Prostate gland (tissue), 2 donors: ENCODE measurements around the gene FAM170B. TPM values are rescaled to one million over a fixed set of nuclear protein-coding genes. Genes with fewer than 3 reads are reported as not detected.
A peak's percentile ranks its signal among the peaks of the same experiment; 100 is the strongest.

ENCODE experiments used
- DNase-seq: peaks from one replicate; pipeline ENCODE4 v3.0.0-alpha.2; 2019; ENCODE audit warnings: low spot score
- H3K27ac ChIP-seq, 2 donors: fragments of 200-600 bp; sonication (generic); 2 replicates each; pipeline ENCODE4 v1.5.1; 2017 to 2019
- H3K27me3 ChIP-seq: fragments of 200-600 bp; sonication (generic); replicated peaks from 2 replicates; pipeline ENCODE4 v1.5.1; 2019; ENCODE audit not compliant: insufficient read depth
- H3K36me3 ChIP-seq, 2 donors: fragments of 200-600 bp; sonication (generic); 1 replicate in 1 of 2; 2 replicates in 1 of 2; pipeline versions ENCODE4 v1.5.1 to v1.8.1; 2017 to 2019
- H3K4me1 ChIP-seq: fragments of 200-600 bp; sonication (generic); replicated peaks from 2 replicates; pipeline ENCODE4 v1.5.1; 2019
- H3K4me3 ChIP-seq, 2 donors: fragments of 200-600 bp; sonication (generic); 2 replicates each; pipeline ENCODE4 v1.5.1; 2017 to 2019
- H3K9me3 ChIP-seq: fragments of 200-600 bp; sonication (generic); 2 replicates; pipeline ENCODE4 v1.5.1; 2017
- CTCF ChIP-seq, 4 experiments: fragments of 200-600 bp in 2 of 4; fragments of 450-650 bp in 2 of 4; sonication (generic) in 2 of 4; IDR thresholded peaks; 1 replicate in 3 of 4; 2 replicates in 1 of 4; pipeline ENCODE4 v1.5.1; 2016 to 2019; ENCODE audit warnings: antibody characterized with exemption in 4 of 4, mild to moderate bottlenecking in 2 of 4, moderate library complexity in 2 of 4
- POLR2A ChIP-seq: fragments of 450-650 bp; IDR thresholded peaks from one replicate; pipeline ENCODE4 v1.6.1; 2016; ENCODE audit warnings: antibody characterized with exemption, mild to moderate bottlenecking
- POLR2AphosphoS5 ChIP-seq: sonication (generic); formaldehyde crosslinking; IDR thresholded peaks from one replicate; pipeline ENCODE4 v1.6.1; 2017; ENCODE audit warnings: antibody characterized with exemption
- WGBS: methylation state at CpG from one replicate; pipeline ENCODE4 v1.1.5; 2018; 5-methylcytosine and 5-hydroxymethylcytosine counted together
- intact Hi-C: fragments of 100-400 bp; cut with DNase I; formaldehyde crosslinking; loops from one replicate; pipeline ENCODE4 v1.14.2; 2022
- total RNA-seq, 2 donors: library from RNA; depleted of rRNA; stranded (reverse); fragments of >200 nt; gene quantifications; one replicate each; pipeline ENCODE4 v1.1.0, GENCODE V29; 2016

Gene FAM170B
- total RNA-seq, 2 donors from 2014 or later, result not detected

GRCh38 chr10:49165821-49166483 is 32.1 kb upstream of the FAM170B start:
- intact Hi-C loops, result loop anchor here (10.0 kb wide), 1 partner anchor 501 kb away; no protein-coding TSS in a partner anchor
- 83% methylated on average over 14 of the region's 14 CpGs for WGBS

GRCh38 chr10:49165259-49165658 is 31.4 kb upstream of the FAM170B start:
- Histone ChIP-seq H3K4me3 (no peak overlapping the region), H3K4me1 (no peaks in the 10 kb centered on the region), H3K36me3 (no peaks in the 10 kb centered on the region), H3K27ac (no peak overlapping the region), H3K27me3 (no peaks in the 10 kb centered on the region), H3K9me3 (no peaks in the 10 kb centered on the region)
- no peak for TF ChIP-seq CTCF (IDR thresholded peaks at IDR 0.05)
- TF ChIP-seq POLR2AphosphoS5, result no peak
- no peak for TF ChIP-seq POLR2A
- WGBS, result 73% methylated on average over 7 of the region's 7 CpGs
- intact Hi-C loops, result loop anchor here (10.0 kb wide), 1 partner anchor 500 kb away; no protein-coding TSS in a partner anchor
- no peak for DNase-seq

More at GRCh38 chr10:49165821-49166483, 32.1 kb upstream of the FAM170B start:
- no peak for DNase-seq
- Histone ChIP-seq H3K27me3 (no peaks in the 10 kb centered on the region), H3K27ac (no peak overlapping the region), H3K4me1 (no peaks in the 10 kb centered on the region), H3K9me3 (no peaks in the 10 kb centered on the region), H3K36me3 (no peaks in the 10 kb centered on the region), H3K4me3 (no peak overlapping the region)
- no peak for TF ChIP-seq CTCF (IDR thresholded peaks at IDR 0.05)
- no peak for TF ChIP-seq POLR2A
- TF ChIP-seq POLR2AphosphoS5, result no peak

- H3K27ac ChIP-seq, result no peak overlapping the region
- no peak overlapping the region for H3K4me3 ChIP-seq
- intact Hi-C loops, result loop anchor here (10.0 kb wide), 1 partner anchor 500 kb away; no protein-coding TSS in a partner anchor
- H3K27me3 ChIP-seq, result no peaks in the 10 kb centered on the region
- no peaks in the 10 kb centered on the region for H3K9me3 ChIP-seq
- no peaks in the 10 kb centered on the region for H3K4me1 ChIP-seq
- 67% methylated on average over 9 of the region's 9 CpGs for WGBS
- H3K36me3 ChIP-seq, result no peaks in the 10 kb centered on the region
- no peak for DNase-seq
- TF ChIP-seq POLR2A, result no peak
- TF ChIP-seq CTCF (IDR thresholded peaks at IDR 0.05), result peak in 3 of 4 experiments; percentile 21 to 60 (median 52)
- TF ChIP-seq POLR2AphosphoS5, result no peak
Measured at GRCh38 chr10:49164559-49165188, 30.9 kb upstream of the FAM170B start.

GRCh38 chr10:49163741-49164140 is 29.9 kb upstream of the FAM170B start:
- Histone ChIP-seq H3K4me3 (no peak overlapping the region), H3K4me1 (no peaks in the 10 kb centered on the region), H3K9me3 (no peaks in the 10 kb centered on the region), H3K36me3 (no peaks in the 10 kb centered on the region), H3K27me3 (no peaks in the 10 kb centered on the region), H3K27ac (no peak overlapping the region)
- DNase-seq, result no peak
- intact Hi-C loops, result loop anchor here (10.0 kb wide), 1 partner anchor 499 kb away; no protein-coding TSS in a partner anchor
- no peak for TF ChIP-seq CTCF (IDR thresholded peaks at IDR 0.05)
- no peak for TF ChIP-seq POLR2A
- TF ChIP-seq POLR2AphosphoS5, result no peak
- WGBS, result 95% methylated on average over 4 of the region's 4 CpGs
